DOHH2 (cell line): ENCODE results near the gene MOK.

Experiments
- H3F3A ChIP-seq: fragments of 200-600 bp; sonication (generic), shearing (Covaris generic); 2 replicates; pipeline ENCODE4 v1.6.0; 2016; ENCODE audit warnings: antibody characterized with exemption, mild to moderate bottlenecking; ENCODE audit not compliant: control insufficient read depth, insufficient read depth
- H3K27ac ChIP-seq: fragments of 200-600 bp; sonication (generic); 2 replicates; pipeline ENCODE4 v1.5.1; 2014; ENCODE audit warnings: low read depth, mild to moderate bottlenecking, low read length, moderate library complexity
- H3K27me3 ChIP-seq: fragments of 200-600 bp; sonication (generic); 2 replicates; pipeline ENCODE4 v1.6.1; 2014; ENCODE audit warnings: mild to moderate bottlenecking, low read length, mixed read lengths; ENCODE audit not compliant: control insufficient read depth
- H3K36me3 ChIP-seq: fragments of 200-600 bp; sonication (generic); 2 replicates; pipeline ENCODE4 v1.6.1; 2014; ENCODE audit warnings: mild to moderate bottlenecking, low read length, moderate library complexity, mixed read lengths; ENCODE audit not compliant: control insufficient read depth
- H3K4me1 ChIP-seq: fragments of 200-600 bp; sonication (generic); 2 replicates; pipeline ENCODE4 v1.6.1; 2014; ENCODE audit warnings: mild to moderate bottlenecking, low read length, mixed read lengths; ENCODE audit not compliant: control insufficient read depth
- H3K4me2 ChIP-seq: fragments of 200-600 bp; sonication (generic); 2 replicates; pipeline ENCODE4 v1.6.0; 2014; ENCODE audit warnings: mild to moderate bottlenecking, low read length, moderate library complexity
- H3K4me3 ChIP-seq: fragments of 200-600 bp; sonication (generic); 2 replicates; pipeline ENCODE4 v1.5.1; 2014; ENCODE audit warnings: mild to moderate bottlenecking, low read length, mixed read lengths
- H3K79me2 ChIP-seq: fragments of 200-600 bp; sonication (generic); 2 replicates; pipeline ENCODE4 v1.6.1; 2014; ENCODE audit warnings: mild to moderate bottlenecking, low read length, mixed read lengths; ENCODE audit not compliant: control insufficient read depth
- H3K9me2 ChIP-seq: fragments of 200-600 bp; sonication (generic); replicated peaks from 2 replicates; pipeline ENCODE4 v1.6.1; 2014; ENCODE audit warnings: mild to moderate bottlenecking, low read length, mixed read lengths; ENCODE audit not compliant: control insufficient read depth
- H3K9me3 ChIP-seq: fragments of 200-600 bp; sonication (generic); 2 replicates; pipeline ENCODE4 v1.6.1; 2014; ENCODE audit warnings: antibody characterized with exemption, low read length, mixed read lengths; ENCODE audit not compliant: control insufficient read depth, insufficient read depth
- H4K20me1 ChIP-seq: fragments of 200-600 bp; sonication (generic); 2 replicates; pipeline ENCODE4 v1.6.0; 2014; ENCODE audit warnings: low read depth, mild to moderate bottlenecking, antibody characterized with exemption, low read length, moderate library complexity; ENCODE audit not compliant: control insufficient read depth, insufficient read depth
- CTCF ChIP-seq: fragments of 200-600 bp; sonication (generic); IDR thresholded peaks from one replicate; pipeline ENCODE4 v1.5.1; 2014; ENCODE audit warnings: antibody characterized with exemption, mild to moderate bottlenecking, low read depth, low read length; ENCODE audit not compliant: poor library complexity, severe bottlenecking
- EZH2phosphoT487 ChIP-seq: fragments of 200-600 bp; sonication (generic); IDR thresholded peaks from 2 replicates; pipeline ENCODE4 v1.6.1; 2017; ENCODE audit warnings: borderline replicate concordance, mild to moderate bottlenecking, antibody characterized with exemption, low read length, moderate library complexity, mixed read lengths

Gene MOK

DNA sequence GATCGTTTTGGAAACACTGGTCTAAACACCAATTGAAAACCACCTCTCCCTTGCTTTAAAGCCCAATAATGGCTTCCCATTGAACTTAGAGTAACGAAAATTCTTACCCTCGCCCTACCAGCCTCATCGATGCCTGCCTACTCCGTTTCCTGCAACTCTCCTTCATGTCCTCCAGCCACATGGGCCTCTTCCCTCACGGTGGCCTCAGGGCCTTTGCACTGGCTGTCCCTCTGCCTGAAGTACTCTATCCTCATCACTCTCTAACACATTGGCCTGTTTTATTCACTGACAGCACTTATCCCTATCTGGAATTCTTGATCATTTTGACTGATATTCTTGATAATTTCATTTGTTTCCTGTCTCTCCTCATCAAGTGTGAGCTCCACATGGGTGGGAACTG lies 46.8 kb downstream of the MOK start:
- H3K27me3 ChIP-seq = no peaks in the 10 kb centered on the region
- H3K79me2 ChIP-seq = no peaks in the 10 kb centered on the region
- no peak overlapping the region for H3K4me3 ChIP-seq
- H3F3A ChIP-seq = no peaks in the 10 kb centered on the region
- no peaks in the 10 kb centered on the region for H4K20me1 ChIP-seq
- no peaks in the 10 kb centered on the region for H3K9me3 ChIP-seq
- TF ChIP-seq CTCF (no peak), EZH2phosphoT487 (no peak)
- H3K27ac ChIP-seq = no peak overlapping the region
- no peak overlapping the region for H3K4me2 ChIP-seq
- no peaks in the 10 kb centered on the region for H3K4me1 ChIP-seq
- no peaks in the 10 kb centered on the region for H3K9me2 ChIP-seq
- no peaks in the 10 kb centered on the region for H3K36me3 ChIP-seq

DNA sequence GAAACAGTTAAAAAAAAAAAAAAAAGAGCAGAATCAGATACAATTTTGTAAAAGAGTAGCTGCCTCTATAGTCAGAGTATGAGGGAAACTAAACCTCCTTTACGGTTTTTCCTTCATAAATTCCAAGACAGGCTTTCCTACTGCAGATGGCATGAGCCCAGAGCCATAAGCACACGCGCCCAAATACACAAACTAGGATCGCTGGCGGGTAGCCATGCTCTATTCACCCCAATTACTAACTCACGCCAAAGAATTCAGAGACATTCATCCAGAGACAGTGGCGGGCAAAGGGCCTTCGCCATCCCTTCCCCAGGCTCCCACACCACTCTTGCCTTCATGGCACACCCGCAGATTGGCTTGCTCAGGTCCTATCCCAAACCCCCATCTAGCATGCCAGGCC lies 48.2 kb downstream of the MOK start:
- no peaks in the 10 kb centered on the region for H3K4me1 ChIP-seq
- H3K79me2 ChIP-seq = no peaks in the 10 kb centered on the region
- no peaks in the 10 kb centered on the region for H3K9me3 ChIP-seq
- H3K4me2 ChIP-seq = no peak overlapping the region
- no peaks in the 10 kb centered on the region for H3K36me3 ChIP-seq
- H3K4me3 ChIP-seq = no peak overlapping the region
- no peak overlapping the region for H3K27ac ChIP-seq
- H3F3A ChIP-seq = no peaks in the 10 kb centered on the region
- H3K9me2 ChIP-seq = no peaks in the 10 kb centered on the region
- no peak for TF ChIP-seq EZH2phosphoT487
- TF ChIP-seq CTCF = no peak
- H3K27me3 ChIP-seq = no peaks in the 10 kb centered on the region
- no peaks in the 10 kb centered on the region for H4K20me1 ChIP-seq

DNA sequence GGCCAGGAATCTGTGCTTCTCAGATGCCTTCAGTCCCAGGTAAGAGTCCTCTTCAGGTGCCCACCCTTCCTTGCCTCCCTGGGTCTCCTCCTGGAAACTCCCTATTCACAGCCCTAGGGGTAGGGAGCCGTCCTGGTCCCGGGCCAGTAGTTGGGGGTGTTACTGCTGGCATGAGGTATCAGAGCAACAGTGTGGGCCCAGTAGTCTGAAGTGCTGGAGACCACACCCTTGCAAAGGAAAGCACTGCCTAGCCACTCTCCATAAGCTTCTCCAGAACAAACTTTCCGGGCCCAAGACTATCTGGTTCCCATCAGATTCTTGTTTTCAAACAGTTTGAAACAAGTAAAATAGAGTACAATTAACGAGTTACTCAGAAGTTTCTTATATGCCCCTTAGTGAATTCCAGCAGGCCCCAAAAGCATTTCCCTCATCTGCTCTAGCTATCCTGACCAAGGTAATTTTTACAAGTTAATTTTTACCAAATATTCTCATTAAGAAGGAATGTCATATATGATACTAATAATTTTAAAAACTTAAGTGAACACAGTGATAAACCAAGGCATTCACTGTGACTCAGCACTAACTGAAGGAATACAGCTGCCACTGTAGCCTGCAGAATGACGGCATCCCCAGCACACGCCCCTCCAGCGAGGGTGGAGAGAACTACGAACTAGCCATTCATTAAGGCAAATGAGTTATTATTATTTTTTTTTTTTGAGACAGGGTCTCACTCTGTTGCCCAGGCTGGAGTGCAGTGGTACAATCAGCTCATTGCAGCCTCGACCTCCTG lies 49.4 kb downstream of the MOK start:
- no peak for TF ChIP-seq EZH2phosphoT487
- TF ChIP-seq CTCF = no peak
- Histone ChIP-seq H3K9me2 (no peaks in the 10 kb centered on the region), H3K9me3 (no peaks in the 10 kb centered on the region), H3F3A (no peaks in the 10 kb centered on the region), H3K27me3 (no peaks in the 10 kb centered on the region), H3K27ac (no peak overlapping the region), H4K20me1 (no peaks in the 10 kb centered on the region), H3K4me1 (no peaks in the 10 kb centered on the region), H3K4me3 (no peak overlapping the region), H3K79me2 (no peaks in the 10 kb centered on the region), H3K36me3 (no peaks in the 10 kb centered on the region), H3K4me2 (no peak overlapping the region)
